GM18873 (cell line): ENCODE results near the gene FOXD1.
"Not testable (repeated sequence)": the region's sequence is repeated elsewhere in the genome, so short reads cannot be mapped to it uniquely, and the experiment has no call there.

Experiments
- ATAC-seq: cut with Tn5 transposase; IDR thresholded peaks from one replicate; pipeline ENCODE4 v1.9.1; 2021; ENCODE audit warnings: mild to moderate bottlenecking, moderate library complexity, moderate number of reproducible peaks; ENCODE audit not compliant: unreplicated experiment, low FRiP score

FOXD1 gene

DNA sequence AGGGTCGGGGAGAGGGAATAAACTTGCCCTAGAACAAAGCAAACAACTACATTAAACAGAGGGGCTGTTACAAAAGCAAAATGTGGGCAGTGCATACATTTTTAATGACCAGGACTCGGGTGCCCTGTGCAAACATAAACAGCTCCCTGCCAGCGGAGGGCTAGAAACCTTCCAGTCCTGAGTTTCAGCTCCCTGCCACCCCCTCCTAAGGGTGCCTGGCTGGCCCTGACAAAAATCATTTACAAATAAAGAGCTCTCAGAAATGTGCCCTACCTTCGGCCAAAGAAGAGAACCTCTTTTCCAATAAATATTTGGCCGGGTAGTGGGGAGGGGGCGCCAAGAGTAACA lies 29.5 kb downstream of the FOXD1 start:
- no peak for ATAC-seq

DNA sequence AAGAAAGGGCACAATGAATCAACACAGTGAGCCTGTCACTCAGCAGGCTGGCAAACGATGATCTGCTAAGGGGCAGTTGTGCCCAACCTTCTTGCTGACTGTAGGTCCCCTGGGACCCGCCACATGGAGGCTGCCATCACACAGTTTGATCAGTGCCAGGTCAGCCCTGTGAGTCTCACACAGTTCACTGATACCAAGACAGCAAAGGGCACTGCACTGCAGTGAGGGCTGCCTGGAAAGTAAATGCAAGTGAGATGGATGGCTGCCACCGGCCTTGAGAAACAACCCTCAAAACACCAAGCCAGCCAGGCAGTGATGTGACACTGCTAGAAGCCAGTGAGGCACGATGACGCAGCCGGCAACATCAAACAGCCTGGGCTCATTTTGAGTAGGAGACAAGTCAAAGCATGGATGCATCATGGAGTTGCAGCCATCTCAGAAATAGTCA lies 30.3 kb downstream of the FOXD1 start:
- no peak for ATAC-seq

DNA sequence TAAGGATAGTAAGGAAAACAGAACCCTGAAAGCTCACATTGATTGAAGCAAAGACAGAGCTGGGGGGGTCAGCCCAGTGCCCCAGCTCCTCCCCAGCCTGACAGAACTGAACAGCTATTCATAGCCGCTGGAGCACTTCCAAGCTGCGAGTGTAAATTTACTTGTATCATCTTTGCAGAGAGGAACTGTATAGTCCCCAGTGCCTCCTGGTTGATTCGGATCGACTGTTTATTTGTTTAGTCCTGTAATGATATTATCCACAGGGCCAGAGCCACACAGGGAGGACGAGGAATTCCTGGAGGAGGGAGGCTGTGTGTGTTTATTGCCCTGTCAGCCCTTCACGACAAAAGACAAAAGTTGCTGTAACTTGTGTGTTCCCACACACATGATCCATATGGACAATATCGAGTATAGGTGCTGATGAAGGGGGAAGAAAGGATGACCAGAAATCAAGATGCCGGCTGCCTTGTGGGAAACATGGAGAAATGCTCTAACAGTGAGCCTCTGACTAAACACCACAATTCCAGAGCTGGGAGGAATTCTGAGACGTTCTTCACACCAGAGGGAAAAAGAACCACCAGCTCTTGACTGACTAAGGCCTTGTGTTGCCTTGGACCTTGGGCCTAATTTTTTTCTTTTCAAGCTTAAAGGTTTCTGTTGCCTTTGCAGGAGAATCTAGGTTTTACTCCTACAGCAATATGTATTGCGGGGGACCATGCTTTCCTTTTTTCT lies 31.1 kb downstream of the FOXD1 start:
- no peak for ATAC-seq

DNA sequence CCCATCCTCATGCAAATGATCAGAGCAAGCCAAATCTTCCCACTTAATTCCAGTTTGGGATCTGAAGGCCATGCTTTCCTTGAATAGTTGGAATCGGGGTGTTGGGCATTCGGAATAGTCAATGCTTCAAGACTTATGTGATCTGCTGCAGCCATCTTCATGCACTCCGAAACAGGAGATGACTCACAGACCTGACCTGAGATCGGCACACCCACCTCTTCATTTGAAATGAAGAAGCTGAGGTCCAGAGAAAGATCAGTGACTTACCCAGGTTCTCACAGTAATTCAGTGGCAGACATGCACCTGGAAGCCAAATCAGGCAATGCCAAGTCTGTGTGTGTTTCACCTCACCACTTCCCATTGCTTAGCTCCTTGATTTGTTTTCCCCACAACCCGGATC lies 33.0 kb downstream of the FOXD1 start:
- ATAC-seq: no peak

DNA sequence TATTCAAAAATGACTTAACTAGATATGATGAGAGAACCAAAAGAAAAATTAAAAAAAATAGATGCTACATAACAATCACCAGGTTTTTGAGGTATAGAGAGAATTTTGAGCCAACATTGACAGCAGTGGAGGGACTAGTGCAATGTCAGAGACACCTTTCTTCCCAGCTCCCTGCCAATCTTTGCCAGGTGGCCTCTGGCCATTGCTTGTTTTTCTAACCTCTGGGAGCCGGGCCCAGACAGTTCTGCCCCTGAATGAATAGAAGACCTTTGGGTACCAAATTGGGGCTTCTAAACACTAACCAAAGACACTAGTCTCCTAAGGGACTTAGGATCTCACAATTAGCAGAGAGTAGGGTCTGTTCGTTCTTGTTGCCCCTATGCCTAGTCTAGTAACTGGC lies 33.4 kb downstream of the FOXD1 start:
- ATAC-seq: no peak

DNA sequence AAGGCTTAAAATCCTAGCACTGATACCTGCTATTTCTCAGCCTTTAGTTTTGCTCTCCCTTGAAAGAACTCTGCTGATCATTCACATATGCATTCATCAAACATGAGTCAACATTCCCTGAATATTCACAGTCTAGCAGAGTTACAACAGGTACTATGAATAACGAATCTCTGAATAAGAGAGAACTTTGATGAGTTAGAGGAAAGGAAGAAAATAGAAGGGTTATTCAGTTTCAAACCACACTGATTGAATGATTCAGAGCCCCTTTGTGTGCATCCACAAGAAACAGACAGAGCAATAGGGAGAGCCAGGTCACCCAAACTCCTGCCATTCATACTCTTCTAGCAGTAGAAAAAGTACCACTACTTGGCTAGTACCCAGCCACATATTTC lies 36.0 kb downstream of the FOXD1 start:
- no peak for ATAC-seq

DNA sequence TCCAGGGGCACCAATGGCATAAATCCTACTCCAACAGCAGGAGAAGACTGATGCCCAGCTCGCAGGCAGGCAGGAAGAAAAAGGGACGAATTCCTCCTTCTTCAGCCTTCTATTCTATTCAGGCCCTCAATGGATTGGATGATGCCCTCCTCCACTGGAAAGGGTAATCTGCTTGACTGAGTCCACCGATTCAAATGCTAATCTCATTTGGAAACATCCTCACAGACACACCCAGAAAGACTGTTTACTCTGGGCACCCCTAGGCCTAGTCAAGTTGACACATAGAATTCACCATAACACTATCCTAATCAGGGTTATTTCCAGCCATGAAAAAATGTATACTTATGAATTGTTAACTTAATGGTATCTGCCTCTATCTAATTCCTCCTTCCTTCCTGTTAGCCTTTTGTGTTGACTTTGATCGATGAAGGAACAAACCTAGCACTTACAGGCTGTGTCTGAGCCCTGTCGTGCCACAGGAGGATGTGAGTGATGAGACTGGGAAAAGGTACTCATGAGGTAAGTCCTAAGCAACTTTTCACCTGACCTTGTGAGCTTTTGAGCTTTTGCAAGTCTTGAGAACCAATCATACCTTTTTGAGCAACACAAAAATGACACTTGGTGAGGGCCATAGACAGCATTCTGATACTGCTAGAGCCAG lies 36.5 kb downstream of the FOXD1 start:
- ATAC-seq: no peak

DNA sequence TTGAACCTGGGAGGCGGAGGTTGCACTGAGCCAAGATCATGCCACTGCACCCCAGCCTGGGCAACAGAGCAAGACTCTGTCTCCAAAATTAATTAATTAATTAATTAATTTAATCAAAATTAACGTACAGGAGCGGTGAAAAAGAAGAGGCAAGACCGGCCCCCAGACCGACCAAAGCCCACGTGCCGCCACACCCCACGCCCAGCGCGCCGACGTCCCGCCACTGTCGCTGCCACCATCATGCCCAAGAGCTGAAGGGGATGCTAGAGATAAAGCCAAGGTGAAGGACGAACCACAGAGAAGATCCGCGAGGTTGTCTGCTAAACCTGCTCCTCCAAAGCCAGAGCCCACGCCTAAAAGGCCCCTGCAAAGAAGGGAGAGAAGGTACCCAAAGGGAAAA lies 38.6 kb downstream of the FOXD1 start:
- ATAC-seq: not testable (repeated sequence)

DNA sequence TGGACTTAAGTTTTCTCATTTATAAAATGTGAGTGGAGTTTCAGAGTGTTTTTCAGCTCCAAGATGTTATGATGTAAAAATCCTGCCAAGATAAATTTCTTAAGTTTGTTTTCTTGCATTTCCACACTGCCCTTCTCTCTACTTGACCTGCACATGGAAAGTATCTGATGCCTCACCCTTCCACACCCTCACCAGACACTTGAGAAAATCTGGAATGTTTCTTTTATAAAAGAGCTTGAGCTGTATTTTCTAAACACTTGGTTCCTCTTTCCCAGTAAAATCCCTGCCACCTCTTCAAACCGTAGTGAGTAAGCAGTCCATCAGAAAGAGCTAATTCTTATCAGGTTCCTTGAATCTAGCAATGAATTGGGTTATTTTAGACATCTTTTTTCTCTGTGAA lies 42.9 kb downstream of the FOXD1 start:
- no peak for ATAC-seq

DNA sequence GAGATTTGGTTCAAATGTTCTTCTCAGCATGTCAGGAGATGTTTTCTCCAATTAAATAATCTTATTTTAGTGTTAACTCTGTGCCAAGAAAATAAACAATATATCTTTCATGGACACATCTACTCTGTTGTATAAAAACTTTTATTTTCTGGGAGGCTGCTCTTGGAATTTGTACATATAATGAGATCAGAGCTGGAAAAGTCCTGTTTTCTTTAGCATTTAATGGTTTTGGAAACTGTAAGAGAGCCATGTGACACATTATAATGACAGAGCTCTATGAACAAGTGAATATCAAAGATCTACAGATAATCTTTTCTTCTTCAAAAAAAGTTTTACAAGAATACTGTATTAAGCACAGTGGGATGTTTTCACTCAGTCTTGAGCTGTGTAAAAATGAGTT lies 48.8 kb downstream of the FOXD1 start:
- ATAC-seq: no peak
